Activated CD8-positive, alpha-beta T cell treated with anti-CD3 and anti-CD28 coated beads for 36 hours (primary cell): ENCODE measurements around the gene OLFML2A. TPM values are rescaled to one million over a fixed set of nuclear protein-coding genes. Genes with fewer than 3 reads are reported as not detected.

Source experiments
- ATAC-seq: fragments of 200-7000 bp; cut with Tn5 transposase; one replicate; pipeline ENCODE4 v1.10.0; 2021; ENCODE audit warnings: mild to moderate bottlenecking, moderate library complexity
- CTCF ChIA-PET: fragments of 350-600 bp; sonication (Branson Sonifier 250); formaldehyde crosslinking; loops from one replicate; lab custom pipeline; 2021; ENCODE audit warnings: antibody characterized with exemption; lab: Charles Lee
- POLR2A ChIA-PET: fragments of 350-600 bp; sonication (Branson Sonifier 250); formaldehyde crosslinking; loops from one replicate; lab custom pipeline; 2021; ENCODE audit warnings: antibody characterized with exemption; lab: Charles Lee
- DNase-seq: peaks from one replicate; pipeline ENCODE4 v3.0.0-alpha.2; 2020
- H3K27ac Mint-ChIP-seq: one replicate; pipeline ENCODE4 v1.8.0; 2021; ENCODE audit warnings: mild to moderate bottlenecking, mixed read lengths
- H3K27me3 Mint-ChIP-seq: one replicate; pipeline ENCODE4 v1.8.0; 2021; ENCODE audit warnings: mixed read lengths
- H3K36me3 Mint-ChIP-seq: one replicate; pipeline ENCODE4 v1.8.0; 2021; ENCODE audit warnings: low read depth, mixed read lengths
- H3K4me1 Mint-ChIP-seq: one replicate; pipeline ENCODE4 v1.8.0; 2021; ENCODE audit warnings: low read depth, mixed read lengths
- H3K4me3 Mint-ChIP-seq: one replicate; pipeline ENCODE4 v1.8.0; 2021; ENCODE audit warnings: mild to moderate bottlenecking, moderate library complexity, mixed read lengths
- H3K9me3 Mint-ChIP-seq: one replicate; pipeline ENCODE4 v1.8.0; 2021; ENCODE audit warnings: mixed read lengths
- intact Hi-C: fragments of 100-400 bp; cut with micrococcal nuclease; formaldehyde crosslinking; loops from one replicate; pipeline ENCODE4 v1.10.0; 2022
- total RNA-seq, 2 experiments: library from RNA; stranded (reverse); gene quantifications; one replicate each; pipeline ENCODE4 v1.2.3, GENCODE V29; 2021
- TF ChIP-seq, protein P1 (sequence below): fragments of 200-600 bp; IDR thresholded peaks from one replicate; pipeline ENCODE4 v1.8.0; 2022; ENCODE audit warnings: antibody characterized with exemption, mild to moderate bottlenecking

OLFML2A gene
- total RNA-seq, 2 experiments from 2014 or later, result not detected

DNA sequence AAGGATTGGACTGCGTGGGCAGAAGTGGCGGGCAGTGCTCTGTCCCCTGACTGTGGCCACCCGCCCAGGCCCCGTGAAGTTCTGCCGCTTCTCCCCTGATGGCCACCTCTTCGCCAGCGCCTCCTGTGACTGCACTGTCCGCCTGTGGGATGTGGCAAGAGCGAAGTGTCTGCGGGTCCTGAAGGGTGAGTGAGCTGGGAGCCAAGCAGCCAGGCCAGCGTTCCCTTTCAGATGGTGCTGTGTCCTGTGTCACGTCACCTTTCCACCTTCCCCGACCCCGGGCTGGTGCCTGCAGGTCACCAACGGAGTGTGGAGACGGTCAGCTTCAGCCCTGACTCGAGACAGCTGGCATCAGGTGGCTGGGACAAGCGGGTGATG lies 78.6 kb downstream of the OLFML2A start:
- Mint-ChIP-seq H3K4me3 (no peak overlapping the region), H3K9me3 (no peaks in the 10 kb centered on the region), H3K27me3 (peaks cover 9% of the 10 kb centered on the region), H3K36me3 (peaks cover 35% of the 10 kb centered on the region), H3K4me1 (peaks cover 42% of the 10 kb centered on the region), H3K27ac (no peak overlapping the region)
- DNase-seq (no peak), ATAC-seq (no peak)
- TF ChIP-seq, protein P1, sequence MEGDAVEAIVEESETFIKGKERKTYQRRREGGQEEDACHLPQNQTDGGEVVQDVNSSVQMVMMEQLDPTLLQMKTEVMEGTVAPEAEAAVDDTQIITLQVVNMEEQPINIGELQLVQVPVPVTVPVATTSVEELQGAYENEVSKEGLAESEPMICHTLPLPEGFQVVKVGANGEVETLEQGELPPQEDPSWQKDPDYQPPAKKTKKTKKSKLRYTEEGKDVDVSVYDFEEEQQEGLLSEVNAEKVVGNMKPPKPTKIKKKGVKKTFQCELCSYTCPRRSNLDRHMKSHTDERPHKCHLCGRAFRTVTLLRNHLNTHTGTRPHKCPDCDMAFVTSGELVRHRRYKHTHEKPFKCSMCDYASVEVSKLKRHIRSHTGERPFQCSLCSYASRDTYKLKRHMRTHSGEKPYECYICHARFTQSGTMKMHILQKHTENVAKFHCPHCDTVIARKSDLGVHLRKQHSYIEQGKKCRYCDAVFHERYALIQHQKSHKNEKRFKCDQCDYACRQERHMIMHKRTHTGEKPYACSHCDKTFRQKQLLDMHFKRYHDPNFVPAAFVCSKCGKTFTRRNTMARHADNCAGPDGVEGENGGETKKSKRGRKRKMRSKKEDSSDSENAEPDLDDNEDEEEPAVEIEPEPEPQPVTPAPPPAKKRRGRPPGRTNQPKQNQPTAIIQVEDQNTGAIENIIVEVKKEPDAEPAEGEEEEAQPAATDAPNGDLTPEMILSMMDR, result no peak
- intact Hi-C loops, result no loop called here
- POLR2A ChIA-PET, result interaction anchor here (1.1 to 12.4 kb wide), 7 partner anchors 9 to 386 kb away, joined by 3 to 280 read pairs (median 5); partner anchors contain the start of gene NR6A1
- CTCF ChIA-PET, result interaction anchor here (0.7 to 10.3 kb wide), 4 partner anchors 29 to 89 kb away, joined by 3 to 431 read pairs (median 10); partner anchors contain the start of genes NR6A1 and OLFML2A

GRCh38 chr9:124855944-124856765 lies 79.2 kb downstream of the OLFML2A start:
- no peaks in the 10 kb centered on the region for H3K9me3 Mint-ChIP-seq
- TF ChIP-seq, protein P1, result no peak
- peak; percentile 41 for DNase-seq
- no peak overlapping the region for H3K4me3 Mint-ChIP-seq
- ATAC-seq, result no peak
- H3K27me3 Mint-ChIP-seq, result peaks cover 5% of the 10 kb centered on the region
- H3K4me1 Mint-ChIP-seq, result peaks cover 42% of the 10 kb centered on the region
- intact Hi-C loops, result no loop called here
- H3K27ac Mint-ChIP-seq, result no peak overlapping the region
- CTCF ChIA-PET, result interaction anchor here (0.7 to 10.3 kb wide), 5 partner anchors 10 to 89 kb away, joined by 3 to 431 read pairs (median 3); partner anchors contain the start of genes NR6A1 and OLFML2A
- peaks cover 41% of the 10 kb centered on the region for H3K36me3 Mint-ChIP-seq
- POLR2A ChIA-PET, result interaction anchor here (0.9 to 12.4 kb wide), 10 partner anchors 8 to 385 kb away, joined by 3 to 280 read pairs (median 3); partner anchors contain the start of gene NR6A1

GRCh38 chr9:124857533-124858162 lies 80.7 kb downstream of the OLFML2A start:
- ChIA-PET POLR2A (interaction anchor here (1.1 to 12.4 kb wide), 4 partner anchors 15 to 336 kb away, joined by 3 to 280 read pairs (median 62); partner anchors contain the start of gene NR6A1), CTCF (interaction anchor here (1.1 to 10.3 kb wide), 4 partner anchors 11 to 83 kb away, joined by 3 to 431 read pairs (median 10); partner anchors contain the start of genes NR6A1 and OLFML2A)
- ATAC-seq, result no peak
- H3K4me3 Mint-ChIP-seq, result peak overlapping the region; percentile 10
- peaks cover 47% of the 10 kb centered on the region for H3K36me3 Mint-ChIP-seq
- peaks cover 38% of the 10 kb centered on the region for H3K4me1 Mint-ChIP-seq
- H3K27me3 Mint-ChIP-seq, result peaks cover 1% of the 10 kb centered on the region
- peak overlapping the region; percentile 55 for H3K27ac Mint-ChIP-seq
- TF ChIP-seq, protein P1, result no peak
- H3K9me3 Mint-ChIP-seq, result no peaks in the 10 kb centered on the region
- intact Hi-C loops, result no loop called here
- DNase-seq, result no peak

DNA sequence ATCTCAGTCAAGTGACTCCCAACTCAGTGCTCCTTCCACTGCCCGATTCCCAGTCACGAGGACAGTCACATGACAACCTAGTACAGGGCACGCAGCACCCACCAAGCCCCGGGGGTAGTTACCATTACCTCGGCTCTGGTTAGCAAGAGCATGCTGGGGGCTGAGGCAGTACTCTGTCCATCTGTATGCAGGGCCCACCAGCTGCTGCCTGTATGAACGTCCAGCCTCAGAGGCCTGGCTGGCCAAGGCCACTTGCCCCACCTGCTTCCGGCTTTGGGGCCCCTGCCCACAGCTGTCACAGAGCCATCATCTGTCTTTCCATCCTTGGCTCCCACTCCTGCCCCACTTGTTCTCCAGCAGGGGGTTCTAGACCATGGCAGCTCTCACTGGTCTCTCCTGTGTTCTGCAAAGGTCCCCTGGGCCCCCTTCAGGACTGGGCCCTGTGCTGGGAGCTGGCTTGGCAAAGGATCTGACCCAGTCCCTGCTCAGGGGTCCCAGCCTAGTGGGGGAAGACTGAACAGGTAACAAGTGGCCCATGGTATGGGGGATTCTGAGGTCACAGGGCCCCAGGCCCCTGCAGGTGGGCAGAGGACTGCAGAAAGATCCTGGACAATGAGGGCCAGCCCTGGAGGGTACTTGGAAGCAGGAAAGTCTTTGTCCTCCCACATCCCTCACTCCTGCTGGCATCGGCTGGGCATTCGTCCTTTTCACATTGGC lies 81.6 kb downstream of the OLFML2A start:
- Mint-ChIP-seq H3K27me3 (no peaks in the 10 kb centered on the region), H3K36me3 (peaks cover 47% of the 10 kb centered on the region), H3K9me3 (no peaks in the 10 kb centered on the region), H3K27ac (no peak overlapping the region), H3K4me1 (peaks cover 38% of the 10 kb centered on the region), H3K4me3 (peak overlapping the region; percentile 86)
- POLR2A ChIA-PET, result interaction anchor here (0.6 to 12.4 kb wide), 5 partner anchors 14 to 335 kb away, joined by 3 to 280 read pairs (median 5); partner anchors contain the start of gene NR6A1
- TF ChIP-seq, protein P1, result no peak
- no peak for ATAC-seq
- intact Hi-C loops, result no loop called here
- DNase-seq, result no peak
- CTCF ChIA-PET, result interaction anchor here (0.6 to 10.3 kb wide), 4 partner anchors 12 to 84 kb away, joined by 3 to 431 read pairs (median 11); partner anchors contain the start of genes NR6A1 and OLFML2A
